ENCODE results near the gene RAD1.

RAD1 gene

DNA sequence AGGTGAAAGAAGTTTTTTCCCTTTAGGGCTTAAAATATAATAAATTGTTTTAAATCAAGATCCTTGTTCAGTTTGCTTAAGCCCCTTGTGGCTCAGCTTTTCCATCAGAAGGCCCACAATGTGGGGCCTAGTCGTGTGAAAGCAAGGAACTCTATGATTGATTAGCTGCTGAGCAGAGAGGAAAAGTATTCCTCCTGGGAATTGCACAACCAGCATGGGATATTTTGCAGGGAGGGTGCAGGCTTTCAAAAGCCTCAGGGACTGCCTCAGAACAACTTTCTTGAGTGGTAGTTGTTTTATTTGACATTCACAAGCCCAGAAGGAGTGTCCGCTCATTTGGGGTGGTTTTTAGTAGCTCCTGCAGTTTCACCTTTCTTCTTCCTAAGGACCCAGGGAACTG is 56.5 kb downstream of the RAD1 start:
- Histone ChIP-seq H3K4me2 (ENCODE audit: insufficient read depth, low read length) (no peak overlapping the region), H3K9ac (ENCODE audit: low read depth, low read length) (no peak overlapping the region), H3K27ac (ENCODE audit: low read length) (no peak overlapping the region), H3K9me3 (ENCODE audit: insufficient read depth, low read length, severe bottlenecking) (no peaks in the 10 kb centered on the region), H3K36me3 (ENCODE audit: insufficient read depth, low read length) (no peaks in the 10 kb centered on the region), H3K27me3 (ENCODE audit: insufficient read depth, low read length, poor library complexity) (peaks cover 7% of the 10 kb centered on the region), H2AFZ (ENCODE audit: low read depth, low read length) (no peak overlapping the region), H3K79me2 (ENCODE audit: insufficient read depth, low read length) (no peaks in the 10 kb centered on the region), H3K4me1 (ENCODE audit: insufficient read depth, low read length) (no peaks in the 10 kb centered on the region), H4K20me1 (ENCODE audit: insufficient read depth, low read length) (no peaks in the 10 kb centered on the region), H3K4me3 (ENCODE audit: low read depth in 1 of 2, low read length in 2 of 2) (no peak overlapping the region)
- DNase-seq (no peak), ATAC-seq (ENCODE audit: insufficient read depth, low read depth) (no peak)
- TF ChIP-seq, protein P1, sequence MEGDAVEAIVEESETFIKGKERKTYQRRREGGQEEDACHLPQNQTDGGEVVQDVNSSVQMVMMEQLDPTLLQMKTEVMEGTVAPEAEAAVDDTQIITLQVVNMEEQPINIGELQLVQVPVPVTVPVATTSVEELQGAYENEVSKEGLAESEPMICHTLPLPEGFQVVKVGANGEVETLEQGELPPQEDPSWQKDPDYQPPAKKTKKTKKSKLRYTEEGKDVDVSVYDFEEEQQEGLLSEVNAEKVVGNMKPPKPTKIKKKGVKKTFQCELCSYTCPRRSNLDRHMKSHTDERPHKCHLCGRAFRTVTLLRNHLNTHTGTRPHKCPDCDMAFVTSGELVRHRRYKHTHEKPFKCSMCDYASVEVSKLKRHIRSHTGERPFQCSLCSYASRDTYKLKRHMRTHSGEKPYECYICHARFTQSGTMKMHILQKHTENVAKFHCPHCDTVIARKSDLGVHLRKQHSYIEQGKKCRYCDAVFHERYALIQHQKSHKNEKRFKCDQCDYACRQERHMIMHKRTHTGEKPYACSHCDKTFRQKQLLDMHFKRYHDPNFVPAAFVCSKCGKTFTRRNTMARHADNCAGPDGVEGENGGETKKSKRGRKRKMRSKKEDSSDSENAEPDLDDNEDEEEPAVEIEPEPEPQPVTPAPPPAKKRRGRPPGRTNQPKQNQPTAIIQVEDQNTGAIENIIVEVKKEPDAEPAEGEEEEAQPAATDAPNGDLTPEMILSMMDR (IDR thresholded peaks at IDR 0.05; ENCODE audit: borderline replicate concordance, extremely low read depth, low read length, poor library complexity, severe bottlenecking): no peak
- no peak for TF ChIP-seq EZH2 (IDR thresholded peaks at IDR 0.05; ENCODE audit: borderline replicate concordance, low read depth, low read length, severe bottlenecking)

DNA sequence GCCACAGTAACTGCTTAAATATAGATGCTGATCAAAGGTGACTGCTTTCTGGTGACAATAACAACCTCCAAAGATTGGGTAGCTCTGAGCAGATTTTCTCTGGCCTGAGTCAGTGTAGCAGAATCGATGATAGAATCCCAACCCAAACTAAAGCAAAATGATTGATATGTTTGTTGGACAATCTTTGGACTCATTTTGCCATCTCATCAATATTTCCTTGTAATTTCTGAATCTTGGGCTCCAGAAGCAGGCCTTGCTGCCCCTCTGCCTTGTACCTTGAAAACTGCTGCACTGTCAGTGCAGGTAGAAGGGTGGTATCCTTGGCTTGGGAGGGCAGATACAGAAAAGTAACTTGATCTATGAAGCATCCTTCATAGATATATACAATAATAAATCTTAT is 57.4 kb downstream of the RAD1 start:
- Histone ChIP-seq H3K4me2 (ENCODE audit: insufficient read depth, low read length) (no peak overlapping the region), H3K4me3 (ENCODE audit: low read depth in 1 of 2, low read length in 2 of 2) (no peak overlapping the region), H3K36me3 (ENCODE audit: insufficient read depth, low read length) (no peaks in the 10 kb centered on the region), H3K27ac (ENCODE audit: low read length) (no peak overlapping the region), H3K79me2 (ENCODE audit: insufficient read depth, low read length) (no peaks in the 10 kb centered on the region), H3K27me3 (ENCODE audit: insufficient read depth, low read length, poor library complexity) (peaks cover 7% of the 10 kb centered on the region), H4K20me1 (ENCODE audit: insufficient read depth, low read length) (no peaks in the 10 kb centered on the region), H3K9me3 (ENCODE audit: insufficient read depth, low read length, severe bottlenecking) (no peaks in the 10 kb centered on the region), H3K9ac (ENCODE audit: low read depth, low read length) (no peak overlapping the region), H3K4me1 (ENCODE audit: insufficient read depth, low read length) (no peaks in the 10 kb centered on the region), H2AFZ (ENCODE audit: low read depth, low read length) (no peak overlapping the region)
- no peak for ATAC-seq (ENCODE audit: insufficient read depth, low read depth)
- DNase-seq: no peak
- TF ChIP-seq EZH2 (IDR thresholded peaks at IDR 0.05; ENCODE audit: borderline replicate concordance, low read depth, low read length, severe bottlenecking): no peak
- TF ChIP-seq, protein P1 (IDR thresholded peaks at IDR 0.05; ENCODE audit: borderline replicate concordance, extremely low read depth, low read length, poor library complexity, severe bottlenecking): no peak

DNA sequence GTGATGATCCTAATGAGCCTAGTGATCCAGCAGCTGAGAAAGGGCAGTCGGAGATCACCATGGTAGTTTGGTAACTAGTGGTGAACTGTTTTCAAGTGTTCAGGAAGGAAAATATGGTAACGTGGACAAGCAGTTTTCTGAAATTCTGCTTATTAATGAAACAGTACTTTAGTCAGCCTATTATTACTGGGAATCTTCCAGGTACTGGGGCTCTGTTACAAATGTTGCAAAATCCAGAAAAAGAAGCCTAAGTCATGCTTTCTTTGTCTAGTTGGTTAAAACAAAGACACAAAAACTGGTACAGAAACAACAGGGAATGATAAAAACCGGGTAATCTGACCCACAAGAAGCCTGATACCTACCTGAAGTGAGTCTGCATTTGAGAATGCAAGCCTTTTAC is 58.1 kb downstream of the RAD1 start:
- no peak for ATAC-seq (ENCODE audit: insufficient read depth, low read depth)
- TF ChIP-seq EZH2 (IDR thresholded peaks at IDR 0.05; ENCODE audit: borderline replicate concordance, low read depth, low read length, severe bottlenecking): no peak
- TF ChIP-seq, protein P1 (IDR thresholded peaks at IDR 0.05; ENCODE audit: borderline replicate concordance, extremely low read depth, low read length, poor library complexity, severe bottlenecking): no peak
- no peak overlapping the region for H3K4me3 ChIP-seq (ENCODE audit: low read depth in 1 of 2, low read length in 2 of 2)
- no peak overlapping the region for H3K4me2 ChIP-seq (ENCODE audit: insufficient read depth, low read length)
- no peak for DNase-seq
- no peaks in the 10 kb centered on the region for H3K4me1 ChIP-seq (ENCODE audit: insufficient read depth, low read length)
- peaks cover 7% of the 10 kb centered on the region for H3K27me3 ChIP-seq (ENCODE audit: insufficient read depth, low read length, poor library complexity)
- H3K9me3 ChIP-seq (ENCODE audit: insufficient read depth, low read length, severe bottlenecking): no peaks in the 10 kb centered on the region
- no peak overlapping the region for H3K27ac ChIP-seq (ENCODE audit: low read length)
- no peaks in the 10 kb centered on the region for H4K20me1 ChIP-seq (ENCODE audit: insufficient read depth, low read length)
- no peak overlapping the region for H2AFZ ChIP-seq (ENCODE audit: low read depth, low read length)
- H3K79me2 ChIP-seq (ENCODE audit: insufficient read depth, low read length): no peaks in the 10 kb centered on the region
- H3K36me3 ChIP-seq (ENCODE audit: insufficient read depth, low read length): no peaks in the 10 kb centered on the region
- no peak overlapping the region for H3K9ac ChIP-seq (ENCODE audit: low read depth, low read length)

All from DND-41 (cell line).